ENCODE measurements around the gene CFAP74. TPM values are rescaled to one million over a fixed set of nuclear protein-coding genes. Genes with fewer than 3 reads are reported as not detected.

The CFAP74 gene
- total and polyA plus RNA-seq, 2 of the 4 experiments (the other 2 are of a cell fraction) = not detected

DNA sequence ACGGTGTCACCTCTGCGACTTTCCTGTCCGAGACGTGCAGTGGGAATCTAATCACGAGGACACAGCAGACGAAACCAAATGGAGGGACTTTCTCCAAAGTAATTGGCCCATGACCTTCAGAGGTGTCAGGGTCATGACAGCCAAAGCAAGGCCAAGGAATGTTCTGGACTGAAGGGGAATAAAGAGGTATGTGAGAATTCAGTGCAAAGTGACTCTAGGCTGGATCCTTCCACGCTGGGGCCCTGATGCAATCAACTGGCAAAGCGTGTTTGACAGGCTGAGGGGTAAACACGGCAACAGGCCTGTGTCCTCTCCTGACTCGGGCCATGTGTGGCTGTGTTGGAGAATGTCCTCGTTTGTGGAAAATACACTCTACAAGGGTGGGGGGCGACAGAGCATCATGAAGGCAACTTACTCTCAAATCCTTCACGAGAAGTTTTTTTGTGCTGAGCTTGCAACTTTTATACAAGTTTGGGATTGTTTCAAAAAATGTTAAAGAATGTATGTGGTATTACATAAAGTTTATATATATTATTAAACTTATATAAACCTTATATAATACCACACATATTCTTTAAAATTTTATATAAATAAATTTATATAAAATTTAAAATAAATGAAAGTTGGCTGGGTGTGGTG is 1.7 kb downstream of the CFAP74 start:
- H2AK5ac ChIP-seq (ENCODE audit: low read depth, low read length) = no peak overlapping the region
- H4K20me1 ChIP-seq (ENCODE audit: insufficient read depth, low read length) = no peaks in the 10 kb centered on the region
- H3K9me1 ChIP-seq (ENCODE audit: insufficient read depth, low read length) = 0 out of 2 replicates have a peak, but pooled peaks cover 3% of the 10 kb centered on the region
- no peak overlapping the region for H4K8ac ChIP-seq (ENCODE audit: low read depth in 2 of 2, low read length in 2 of 2)
- ChIA-PET CTCF (no interaction called here), POLR2A (ENCODE audit: unreplicated experiment) (no interaction called here)
- H3K27me3 ChIP-seq (ENCODE audit: control insufficient read depth, insufficient read depth, low read length) = peaks cover 49% of the 10 kb centered on the region
- no peaks in the 10 kb centered on the region for H3K79me1 ChIP-seq (ENCODE audit: low read depth in 1 of 2, low read length in 2 of 2)
- H3K56ac ChIP-seq (ENCODE audit: extremely low read depth, insufficient read depth, low read length) = no peak overlapping the region
- H3K27ac ChIP-seq (ENCODE audit: insufficient read depth, low read length) = no peak overlapping the region
- H2BK20ac ChIP-seq (ENCODE audit: low read depth, low read length) = no peak overlapping the region
- ATAC-seq (ENCODE audit: low read depth) (no peak), DNase-seq (no peak)
- in situ Hi-C loops (cut with MboI; ENCODE audit: low sequenced_read_pairs) (no loop called here), intact Hi-C loops (cut with micrococcal nuclease) (no loop called here), dilution Hi-C loops (cut with HindIII; ENCODE audit: low sequenced_read_pairs, unreplicated experiment) (no loop called here)
- no peak overlapping the region for H3K9ac ChIP-seq (ENCODE audit: low read depth, low read length)
- no peak overlapping the region for H3K4me2 ChIP-seq (ENCODE audit: low read depth, low read length)
- no peaks in the 10 kb centered on the region for H3K36me3 ChIP-seq (ENCODE audit: control insufficient read depth, insufficient read depth, low read length)
- no peaks in the 10 kb centered on the region for H3K9me3 ChIP-seq (ENCODE audit: control insufficient read depth, insufficient read depth, low read length)
- H3K23ac ChIP-seq (ENCODE audit: low read depth, low read length) = no peak overlapping the region
- no peak overlapping the region for H3K18ac ChIP-seq (ENCODE audit: low read depth, low read length)
- no peak overlapping the region for H2BK120ac ChIP-seq (ENCODE audit: low read depth, low read length)
- BruUV-seq (replicated peaks) = no TSS peak
- H2AFZ ChIP-seq (replicated peaks; ENCODE audit: low read length, poor library complexity) = no peak overlapping the region
- H2BK5ac ChIP-seq (ENCODE audit: low read depth, low read length, poor library complexity, severe bottlenecking) = no peak overlapping the region
- no peak overlapping the region for H3K14ac ChIP-seq (replicated peaks; ENCODE audit: low read depth, low read length)
- H2BK15ac ChIP-seq (ENCODE audit: low read depth, low read length) = no peak overlapping the region
- 76% methylated on average over 6 of the region's 13 CpGs; no CpG with 5 or more reads in 1 of the 2 experiments for WGBS, 2 experiments (ENCODE audit: extremely low coverage in 2 of 2, insufficient read length in 1 of 2)
- no peak overlapping the region for H4K5ac ChIP-seq (ENCODE audit: low read depth, low read length)
- H3K4me3 ChIP-seq (ENCODE audit: insufficient read depth, low read depth, low read length) = no peak overlapping the region
- no peak overlapping the region for H4K91ac ChIP-seq (ENCODE audit: insufficient read depth, low read depth, low read length)
- TF ChIP-seq RAD21 (IDR thresholded peaks at IDR 0.05; ENCODE audit: low read length) = no peak
- peak; percentile 97 for TF ChIP-seq MAFK (IDR thresholded peaks at IDR 0.05; ENCODE audit: low read depth, low read length)
- no peak overlapping the region for H2AK9ac ChIP-seq (replicated peaks; ENCODE audit: low read depth, low read length, poor library complexity)
- no peaks in the 10 kb centered on the region for H3K4me1 ChIP-seq (ENCODE audit: control insufficient read depth, insufficient read depth, low read length)
- no peak overlapping the region for H3K4ac ChIP-seq (ENCODE audit: low read depth, low read length)
